Embryonic facial prominence (tissue), 1 donor: ENCODE data around the gene RAPGEF2.

Experiments used
- DNase-seq: peaks from one replicate; pipeline ENCODE4 v3.0.0-alpha.2; 2016; ENCODE audit errors: extremely low spot score

Gene RAPGEF2

GRCh38 chr4:159197260-159197884 is 94.5 kb downstream of the RAPGEF2 start:
- DNase-seq, result no peak

GRCh38 chr4:159197885-159198269 is 95.0 kb downstream of the RAPGEF2 start:
- no peak for DNase-seq

- DNase-seq, result no peak
These were observed 96.9 kb downstream of the RAPGEF2 start for GRCh38 chr4:159199826-159200225.

- no peak for DNase-seq
These were observed 98.3 kb downstream of the RAPGEF2 start for GRCh38 chr4:159201168-159201567.

- no peak for DNase-seq
These were observed 101.7 kb downstream of the RAPGEF2 start for GRCh38 chr4:159204566-159204965.

GRCh38 chr4:159205466-159205865 is 102.6 kb downstream of the RAPGEF2 start:
- DNase-seq, result no peak

GRCh38 chr4:159206427-159206871 is 103.6 kb downstream of the RAPGEF2 start:
- no peak for DNase-seq

- no peak for DNase-seq
These were observed 106.4 kb downstream of the RAPGEF2 start for GRCh38 chr4:159209249-159209648.

GRCh38 chr4:159210975-159211374 is 108.1 kb downstream of the RAPGEF2 start:
- DNase-seq, result no peak

GRCh38 chr4:159212675-159213293 is 109.9 kb downstream of the RAPGEF2 start:
- no peak for DNase-seq

- DNase-seq, result no peak
These were observed 114.0 kb downstream of the RAPGEF2 start for GRCh38 chr4:159216834-159217233.

GRCh38 chr4:159219862-159220261 is 117.0 kb downstream of the RAPGEF2 start:
- DNase-seq, result no peak

- DNase-seq, result no peak
These were observed 117.5 kb downstream of the RAPGEF2 start for GRCh38 chr4:159220353-159220752.

- DNase-seq, result no peak
These were observed 118.4 kb downstream of the RAPGEF2 start for GRCh38 chr4:159221280-159221679.

GRCh38 chr4:159222043-159222552 is 119.2 kb downstream of the RAPGEF2 start:
- no peak for DNase-seq

GRCh38 chr4:159224408-159224807 is 121.5 kb downstream of the RAPGEF2 start:
- DNase-seq, result no peak

- DNase-seq, result no peak
These were observed 124.5 kb downstream of the RAPGEF2 start for GRCh38 chr4:159227378-159227777.

- DNase-seq, result no peak
These were observed 125.1 kb downstream of the RAPGEF2 start for GRCh38 chr4:159227984-159228383.

GRCh38 chr4:159229164-159229563 is 126.3 kb downstream of the RAPGEF2 start:
- peak; percentile 40 for DNase-seq

GRCh38 chr4:159232465-159233106 is 129.7 kb downstream of the RAPGEF2 start:
- no peak for DNase-seq

- DNase-seq, result no peak
These were observed 133.0 kb downstream of the RAPGEF2 start for GRCh38 chr4:159235779-159236368.

GRCh38 chr4:159237975-159238374 is 135.1 kb downstream of the RAPGEF2 start:
- DNase-seq, result no peak

GRCh38 chr4:159238631-159239030 is 135.8 kb downstream of the RAPGEF2 start:
- no peak for DNase-seq
